Measurements from ENCODE around the gene MERTK. TPM values are rescaled to one million over a fixed set of nuclear protein-coding genes. Genes with fewer than 3 reads are reported as not detected.

Gene MERTK
- total RNA-seq, 1 donor from 2014 or later, result 5.1 TPM

DNA sequence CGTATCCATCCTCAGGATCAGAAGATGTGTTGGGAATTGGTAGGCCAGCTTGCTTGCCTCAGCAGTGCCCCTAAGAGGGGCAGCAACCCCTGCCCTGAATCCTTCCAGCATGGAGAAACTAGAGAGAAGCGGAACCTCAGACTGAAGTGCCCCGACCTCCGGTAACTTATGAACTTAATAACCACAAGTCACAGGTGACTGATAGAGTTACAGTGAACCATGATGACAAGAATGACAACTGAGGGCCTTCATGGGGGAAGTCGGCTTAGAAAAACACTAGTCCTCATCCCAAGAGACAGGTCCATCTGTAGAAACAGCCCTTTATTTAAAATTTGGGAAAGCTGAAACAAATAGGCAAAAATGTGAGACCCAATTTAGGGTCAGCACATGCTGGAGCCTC lies 114.1 kb downstream of the MERTK start:
- no peaks in the 10 kb centered on the region for H3K36me3 ChIP-seq (ENCODE audit: insufficient read depth, low read length)

DNA sequence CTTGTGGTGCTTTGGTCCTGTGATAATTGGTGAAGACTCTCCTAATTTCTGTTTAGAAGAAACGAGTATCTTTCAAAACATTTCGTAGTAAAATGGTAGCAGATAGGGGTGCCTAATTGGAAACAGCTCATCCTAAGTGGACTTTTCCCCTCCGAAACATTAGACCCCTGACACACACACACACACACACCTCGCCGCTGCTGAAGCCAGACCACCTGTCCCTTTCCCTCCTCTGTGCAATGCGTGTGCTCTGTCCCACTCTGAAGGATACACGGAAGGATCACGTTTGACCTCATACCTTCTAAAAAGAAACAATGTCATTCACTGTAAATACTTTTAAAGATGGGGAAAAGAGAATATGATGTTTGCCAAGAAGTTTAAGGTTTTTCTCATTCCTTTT lies 120.4 kb downstream of the MERTK start:
- no peak overlapping the region for H3K9ac ChIP-seq (ENCODE audit: low read length)
- no peaks in the 10 kb centered on the region for H3K9me3 Mint-ChIP-seq (ENCODE audit: unreplicated experiment)
- peaks cover 12% of the 10 kb centered on the region for H3K36me3 Mint-ChIP-seq (ENCODE audit: low read depth, unreplicated experiment)

More for the DNA sequence above, 114.1 kb downstream of the MERTK start:
- no peak overlapping the region for H3K9ac ChIP-seq (ENCODE audit: low read length)
- Mint-ChIP-seq H3K27me3 (ENCODE audit: low read depth, unreplicated experiment) (no peaks in the 10 kb centered on the region), H3K27ac (ENCODE audit: unreplicated experiment) (no peak overlapping the region), H3K9me3 (ENCODE audit: unreplicated experiment) (no peaks in the 10 kb centered on the region), H3K36me3 (ENCODE audit: low read depth, unreplicated experiment) (peaks cover 27% of the 10 kb centered on the region), H3K4me3 (ENCODE audit: unreplicated experiment) (no peak overlapping the region), H3K4me1 (ENCODE audit: low read depth, unreplicated experiment) (no peaks in the 10 kb centered on the region)
- H3K27me3 ChIP-seq (ENCODE audit: insufficient read depth, low read length), result no peaks in the 10 kb centered on the region
- no peaks in the 10 kb centered on the region for H3K4me1 ChIP-seq (ENCODE audit: insufficient read depth, low read length)
- FAIRE-seq (no peak), DNase-seq (ENCODE audit: low read depth) (no peak)
- no peak for TF ChIP-seq EZH2 (IDR thresholded peaks at IDR 0.05; ENCODE audit: insufficient read depth, low read length)
- TF ChIP-seq, protein P1, sequence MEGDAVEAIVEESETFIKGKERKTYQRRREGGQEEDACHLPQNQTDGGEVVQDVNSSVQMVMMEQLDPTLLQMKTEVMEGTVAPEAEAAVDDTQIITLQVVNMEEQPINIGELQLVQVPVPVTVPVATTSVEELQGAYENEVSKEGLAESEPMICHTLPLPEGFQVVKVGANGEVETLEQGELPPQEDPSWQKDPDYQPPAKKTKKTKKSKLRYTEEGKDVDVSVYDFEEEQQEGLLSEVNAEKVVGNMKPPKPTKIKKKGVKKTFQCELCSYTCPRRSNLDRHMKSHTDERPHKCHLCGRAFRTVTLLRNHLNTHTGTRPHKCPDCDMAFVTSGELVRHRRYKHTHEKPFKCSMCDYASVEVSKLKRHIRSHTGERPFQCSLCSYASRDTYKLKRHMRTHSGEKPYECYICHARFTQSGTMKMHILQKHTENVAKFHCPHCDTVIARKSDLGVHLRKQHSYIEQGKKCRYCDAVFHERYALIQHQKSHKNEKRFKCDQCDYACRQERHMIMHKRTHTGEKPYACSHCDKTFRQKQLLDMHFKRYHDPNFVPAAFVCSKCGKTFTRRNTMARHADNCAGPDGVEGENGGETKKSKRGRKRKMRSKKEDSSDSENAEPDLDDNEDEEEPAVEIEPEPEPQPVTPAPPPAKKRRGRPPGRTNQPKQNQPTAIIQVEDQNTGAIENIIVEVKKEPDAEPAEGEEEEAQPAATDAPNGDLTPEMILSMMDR (IDR thresholded peaks at IDR 0.05; ENCODE audit: insufficient read depth, low read depth, low read length), result no peak
- no peaks in the 10 kb centered on the region for H3K79me2 ChIP-seq (ENCODE audit: insufficient read depth, low read length)
- no peak overlapping the region for H3K27ac ChIP-seq (ENCODE audit: low read depth, low read length)
- no peaks in the 10 kb centered on the region for H4K20me1 ChIP-seq (ENCODE audit: insufficient read depth, low read length)
- H3K4me3 ChIP-seq (ENCODE audit: insufficient read depth, low read depth, low read length), result no peak overlapping the region
- H3K9me3 ChIP-seq (ENCODE audit: insufficient read depth, low read depth, low read length), result no peaks in the 10 kb centered on the region
- H3K4me2 ChIP-seq (ENCODE audit: low read length), result no peak overlapping the region
- no peak overlapping the region for H2AFZ ChIP-seq (ENCODE audit: low read depth, low read length)

DNA sequence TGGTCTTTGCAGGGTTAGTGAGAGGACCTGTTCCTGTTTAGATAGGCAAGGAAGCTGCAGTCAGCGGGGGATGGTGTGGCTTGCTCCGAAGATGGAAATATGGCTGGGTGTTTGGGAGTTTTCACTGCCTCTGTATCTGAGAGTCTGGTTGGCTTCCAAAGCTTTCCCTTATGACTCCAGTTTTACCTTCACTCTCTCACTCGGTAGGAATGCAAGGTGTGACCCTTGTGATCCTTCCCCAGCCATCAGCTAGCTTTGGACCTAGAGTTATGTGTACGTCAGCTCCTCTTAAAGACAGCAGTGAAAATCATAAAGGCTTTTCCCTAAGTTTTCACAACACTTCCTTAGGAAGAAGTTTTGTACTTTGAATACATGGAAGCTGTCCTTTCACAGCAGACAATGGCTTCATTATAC lies 121.2 kb downstream of the MERTK start:
- no peaks in the 10 kb centered on the region for H3K9me3 ChIP-seq (ENCODE audit: insufficient read depth, low read depth, low read length)
- peaks cover 9% of the 10 kb centered on the region for H3K36me3 Mint-ChIP-seq (ENCODE audit: low read depth, unreplicated experiment)
- H3K27ac Mint-ChIP-seq (ENCODE audit: unreplicated experiment), result no peak overlapping the region
- peaks cover 3% of the 10 kb centered on the region for H3K27me3 ChIP-seq (ENCODE audit: insufficient read depth, low read length)
- FAIRE-seq (no peak), DNase-seq (ENCODE audit: low read depth) (no peak)
- no peak overlapping the region for H3K4me3 ChIP-seq (ENCODE audit: insufficient read depth, low read depth, low read length)
- H4K20me1 ChIP-seq (ENCODE audit: insufficient read depth, low read length), result no peaks in the 10 kb centered on the region
- H3K4me3 Mint-ChIP-seq (ENCODE audit: unreplicated experiment), result no peak overlapping the region
- no peak overlapping the region for H3K4me2 ChIP-seq (ENCODE audit: low read length)
- H3K4me1 Mint-ChIP-seq (ENCODE audit: low read depth, unreplicated experiment), result peaks cover 10% of the 10 kb centered on the region
- H3K27ac ChIP-seq (ENCODE audit: low read depth, low read length), result no peak overlapping the region
- H3K4me1 ChIP-seq (ENCODE audit: insufficient read depth, low read length), result peaks cover 9% of the 10 kb centered on the region
- H3K36me3 ChIP-seq (ENCODE audit: insufficient read depth, low read length), result no peaks in the 10 kb centered on the region
- no peak overlapping the region for H3K9ac ChIP-seq (ENCODE audit: low read length)
- TF ChIP-seq, protein P1 (IDR thresholded peaks at IDR 0.05; ENCODE audit: insufficient read depth, low read depth, low read length), result no peak
- no peak for TF ChIP-seq EZH2 (IDR thresholded peaks at IDR 0.05; ENCODE audit: insufficient read depth, low read length)
- no peaks in the 10 kb centered on the region for H3K9me3 Mint-ChIP-seq (ENCODE audit: unreplicated experiment)
- no peaks in the 10 kb centered on the region for H3K27me3 Mint-ChIP-seq (ENCODE audit: low read depth, unreplicated experiment)
- no peak overlapping the region for H2AFZ ChIP-seq (ENCODE audit: low read depth, low read length)
- no peaks in the 10 kb centered on the region for H3K79me2 ChIP-seq (ENCODE audit: insufficient read depth, low read length)

More for the DNA sequence above, 120.4 kb downstream of the MERTK start:
- FAIRE-seq, result no peak
- Histone ChIP-seq H3K4me1 (ENCODE audit: insufficient read depth, low read length) (peaks cover 9% of the 10 kb centered on the region), H2AFZ (ENCODE audit: low read depth, low read length) (no peak overlapping the region), H3K4me3 (ENCODE audit: insufficient read depth, low read depth, low read length) (no peak overlapping the region), H3K79me2 (ENCODE audit: insufficient read depth, low read length) (no peaks in the 10 kb centered on the region), H3K4me2 (ENCODE audit: low read length) (no peak overlapping the region), H3K36me3 (ENCODE audit: insufficient read depth, low read length) (no peaks in the 10 kb centered on the region), H4K20me1 (ENCODE audit: insufficient read depth, low read length) (no peaks in the 10 kb centered on the region), H3K9me3 (ENCODE audit: insufficient read depth, low read depth, low read length) (no peaks in the 10 kb centered on the region), H3K27me3 (ENCODE audit: insufficient read depth, low read length) (peaks cover 3% of the 10 kb centered on the region), H3K27ac (ENCODE audit: low read depth, low read length) (no peak overlapping the region)
- H3K4me3 Mint-ChIP-seq (ENCODE audit: unreplicated experiment), result no peak overlapping the region
- peaks cover 8% of the 10 kb centered on the region for H3K4me1 Mint-ChIP-seq (ENCODE audit: low read depth, unreplicated experiment)
- H3K27me3 Mint-ChIP-seq (ENCODE audit: low read depth, unreplicated experiment), result no peaks in the 10 kb centered on the region
- no peak for DNase-seq (ENCODE audit: low read depth)
- TF ChIP-seq, protein P1 (IDR thresholded peaks at IDR 0.05; ENCODE audit: insufficient read depth, low read depth, low read length), result no peak
- no peak for TF ChIP-seq EZH2 (IDR thresholded peaks at IDR 0.05; ENCODE audit: insufficient read depth, low read length)
- no peak overlapping the region for H3K27ac Mint-ChIP-seq (ENCODE audit: unreplicated experiment)

All from astrocyte (in vitro differentiated cells and primary cell).